Activated CD4-positive, alpha-beta T cell treated with anti-CD3 and anti-CD28 coated beads, Interleukin-2, Interleukin-6, amounts not matched to agents 100 ng/mL and 50 ng/mL, durations not matched to agents 16 hours and 8 hours (primary cell): ENCODE data around the gene PRKN.
A peak's percentile ranks its signal among the peaks of the same experiment; 100 is the strongest.

Experiments used
- DNase-seq: peaks from one replicate; pipeline ENCODE4 v3.0.0-alpha.2; 2020

PRKN gene

DNA sequence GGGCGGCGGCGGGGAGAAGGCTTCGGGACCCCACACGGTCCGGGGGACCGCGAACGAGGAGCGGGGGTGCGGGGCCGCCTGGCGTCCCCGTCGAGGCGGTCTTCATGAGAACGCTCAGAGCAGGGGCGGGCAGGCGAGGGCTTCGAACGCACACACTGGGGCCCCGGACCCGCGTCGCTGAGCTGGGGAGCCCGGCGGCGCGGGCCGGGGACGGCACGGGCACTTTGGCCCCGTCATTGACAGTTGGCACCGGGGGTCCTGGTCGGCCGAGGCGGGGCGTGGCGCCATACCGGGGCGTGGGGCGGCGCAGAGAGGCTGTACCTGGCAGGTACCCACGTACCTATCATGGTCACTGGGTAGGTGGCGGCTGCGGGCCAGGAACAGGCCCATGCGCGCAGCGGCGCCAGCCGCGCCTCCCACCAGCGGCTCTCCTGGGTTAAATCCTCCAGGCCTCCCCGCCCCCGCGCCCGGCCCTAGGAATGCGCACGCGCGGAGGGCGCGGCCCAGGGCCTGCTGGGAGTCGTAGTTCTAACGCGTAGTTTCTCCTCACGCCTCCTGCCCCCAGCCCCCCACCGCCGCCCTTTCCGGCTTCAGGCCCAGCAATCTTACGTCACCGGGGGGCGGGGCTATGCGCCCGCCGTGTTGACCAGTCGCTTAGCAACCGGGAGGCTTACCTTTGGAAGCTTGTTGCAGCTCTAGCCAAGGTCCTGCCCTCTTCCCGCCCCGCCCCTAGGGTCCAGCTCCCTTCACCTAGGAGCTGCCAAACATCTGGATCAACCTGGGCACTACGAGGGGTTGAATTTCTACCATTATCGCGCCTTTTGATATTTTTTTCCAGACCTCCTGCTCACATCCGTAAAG lies at the start of gene PRKN, which contains the start of gene PACRG:
Gene PRKN (minus strand): TSS at position 445 of the 861 bp plus-strand sequence.
Gene PACRG (plus strand): TSS at position 653 of the 861 bp plus-strand sequence.
- DNase-seq: peak; percentile 97

DNA sequence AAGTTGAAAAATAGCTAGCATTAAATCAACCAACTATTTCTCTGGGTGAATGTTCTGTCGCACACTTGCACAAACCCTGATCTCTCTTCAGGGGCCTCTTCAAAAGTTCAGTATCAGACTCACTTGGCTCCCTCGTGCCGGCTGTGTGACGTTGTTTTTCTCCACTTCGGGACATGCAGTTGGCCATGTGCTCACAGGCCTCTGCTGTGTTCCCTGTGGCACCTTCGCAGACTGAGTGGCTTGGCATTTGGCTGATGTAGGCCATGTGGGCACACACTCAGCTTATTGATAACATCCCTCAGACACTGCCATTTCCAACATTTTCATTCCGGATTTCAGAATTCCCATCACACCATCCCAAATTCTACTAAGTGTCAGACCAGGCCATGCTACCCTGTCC lies 49.5 kb upstream of the PRKN start:
- no peak for DNase-seq

DNA sequence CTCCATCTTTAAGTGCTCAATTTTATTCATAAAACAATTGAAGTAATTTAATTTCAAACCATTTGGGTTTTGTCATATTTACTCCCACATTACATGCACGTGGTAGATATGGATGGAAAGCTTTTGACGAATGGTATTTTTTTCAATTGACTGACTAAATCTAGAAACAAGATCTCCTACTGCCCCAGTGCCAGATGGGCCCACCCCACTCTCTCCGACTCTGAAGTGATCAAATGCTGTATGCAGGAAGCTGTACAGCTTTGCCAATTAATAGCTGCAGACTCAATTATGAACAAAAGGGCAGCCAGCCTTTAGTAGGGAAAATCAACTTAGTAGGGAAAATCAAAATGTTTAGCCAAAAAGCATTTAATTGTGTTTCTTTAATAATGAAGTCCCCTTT lies 46.4 kb upstream of the PRKN start:
- DNase-seq: no peak

DNA sequence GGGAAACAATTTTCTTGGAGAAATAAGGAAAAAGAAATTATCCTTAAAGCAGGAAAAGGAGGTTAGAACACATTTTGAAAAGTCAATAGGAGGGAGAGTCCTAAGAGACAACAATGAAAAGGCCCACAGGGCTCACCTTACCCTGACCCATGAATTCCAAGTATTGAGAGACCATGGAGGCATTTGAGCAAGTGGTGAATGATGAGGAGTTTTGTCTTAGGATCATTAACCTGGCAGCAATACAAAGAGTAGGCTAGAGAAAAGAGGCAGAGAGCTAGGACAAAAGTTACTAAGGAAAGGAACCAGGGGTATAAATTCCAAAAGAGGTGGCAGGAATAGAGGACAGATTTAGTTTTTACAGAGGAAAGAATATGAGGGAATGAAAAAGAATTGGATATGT lies 44.9 kb upstream of the PRKN start:
- no peak for DNase-seq

DNA sequence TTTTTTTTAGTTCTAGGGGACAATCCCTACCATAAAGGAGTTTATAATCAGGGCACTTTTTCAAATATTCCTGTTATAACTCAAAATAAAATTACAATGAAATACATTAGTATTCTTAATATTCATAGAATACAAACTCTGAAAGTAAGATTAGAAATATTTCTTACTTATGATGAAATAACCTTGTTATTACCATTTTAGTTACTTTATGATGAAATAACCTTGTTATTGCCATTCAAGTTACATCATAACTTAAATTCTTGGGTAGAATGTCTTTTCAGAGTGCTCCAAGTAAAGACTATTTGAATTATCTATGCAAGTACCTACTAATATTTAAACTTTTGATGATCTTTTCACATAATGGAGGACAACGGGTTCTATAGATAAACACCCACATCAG lies 43.4 kb upstream of the PRKN start:
- no peak for DNase-seq

DNA sequence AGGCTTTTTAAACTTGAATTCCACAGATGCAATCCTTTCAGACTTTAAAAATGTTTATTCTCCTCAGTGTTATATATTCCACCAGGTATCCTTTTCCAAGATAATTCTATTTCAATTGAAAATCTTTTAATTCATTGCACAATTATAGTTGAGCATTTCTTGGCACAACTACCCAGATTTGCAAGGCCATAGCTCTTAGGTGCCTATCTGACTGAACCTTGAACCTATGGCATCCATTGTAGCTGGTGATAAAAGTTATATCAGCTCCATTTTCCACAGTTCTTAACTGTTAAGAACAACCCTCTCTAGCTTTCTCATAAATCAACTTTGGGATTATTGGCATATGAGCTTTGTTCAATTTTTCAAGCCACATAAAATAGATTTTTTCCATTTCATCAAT lies 42.6 kb upstream of the PRKN start:
- no peak for DNase-seq

DNA sequence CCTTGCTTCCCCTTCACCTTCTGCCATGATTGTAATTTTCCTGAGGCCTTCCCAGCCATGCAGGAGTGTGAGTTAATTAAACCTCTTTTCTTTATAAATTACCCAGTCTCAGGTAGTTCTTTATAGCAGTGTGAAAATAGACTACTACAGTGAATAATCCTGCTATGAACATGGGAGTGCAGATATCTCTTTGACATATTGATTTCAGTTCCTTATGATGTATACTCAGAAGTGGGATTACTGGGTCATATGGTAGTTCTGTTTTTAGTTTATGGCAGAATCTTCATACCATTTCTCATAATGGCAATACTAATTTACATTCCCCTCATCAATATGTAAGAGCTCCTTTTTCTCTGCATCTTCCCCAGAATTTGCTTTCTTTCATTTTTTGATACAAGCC lies 26.2 kb upstream of the PRKN start:
- DNase-seq: no peak

DNA sequence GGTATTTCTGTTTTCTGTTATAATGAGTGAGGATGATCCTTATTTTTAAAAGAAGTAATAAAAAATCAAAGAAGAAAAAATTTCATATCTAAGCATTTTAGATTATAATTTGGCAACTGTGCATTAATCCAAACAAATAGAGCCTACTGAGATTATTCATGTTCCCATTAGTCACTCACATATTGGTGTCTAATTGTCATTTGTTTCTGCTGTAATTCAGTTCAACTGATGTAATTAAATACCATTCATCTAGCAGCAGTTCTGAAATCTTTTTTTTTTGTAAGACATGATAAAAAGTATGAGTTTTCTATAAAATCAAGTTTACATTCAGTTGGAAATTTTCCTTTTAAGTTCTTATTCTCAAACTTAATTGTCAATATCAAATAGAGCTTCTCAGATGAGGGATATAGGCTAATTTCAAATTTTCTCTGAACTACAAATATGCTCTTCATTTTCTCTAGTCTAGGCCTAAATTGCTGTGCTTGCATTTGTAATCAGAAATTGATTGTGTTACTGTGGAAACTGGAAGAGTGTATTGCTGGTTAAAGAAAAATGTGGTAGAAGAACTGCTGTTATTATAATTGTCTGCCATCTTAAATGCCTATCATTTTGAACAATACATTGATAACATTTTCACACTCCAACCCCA lies 23.8 kb upstream of the PRKN start:
- DNase-seq: no peak

DNA sequence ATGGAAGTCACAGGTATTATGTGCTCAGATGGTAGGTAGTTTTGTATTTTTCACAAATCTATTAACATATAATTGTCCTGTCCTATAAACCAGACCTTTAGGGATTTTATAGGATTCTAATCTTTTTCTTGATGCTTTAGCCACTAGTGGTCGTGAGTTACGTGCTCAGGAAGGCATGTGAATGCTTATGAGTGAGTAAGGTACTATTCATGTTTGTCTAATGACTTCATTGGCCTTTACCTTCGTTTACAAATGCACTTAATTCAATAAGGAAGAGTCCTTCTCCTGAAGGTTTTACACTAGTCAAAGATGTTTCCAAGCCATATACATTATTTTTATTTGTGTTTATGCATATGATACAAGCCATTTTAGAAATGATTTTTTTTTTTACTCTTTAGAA lies 23.2 kb upstream of the PRKN start:
- no peak for DNase-seq

DNA sequence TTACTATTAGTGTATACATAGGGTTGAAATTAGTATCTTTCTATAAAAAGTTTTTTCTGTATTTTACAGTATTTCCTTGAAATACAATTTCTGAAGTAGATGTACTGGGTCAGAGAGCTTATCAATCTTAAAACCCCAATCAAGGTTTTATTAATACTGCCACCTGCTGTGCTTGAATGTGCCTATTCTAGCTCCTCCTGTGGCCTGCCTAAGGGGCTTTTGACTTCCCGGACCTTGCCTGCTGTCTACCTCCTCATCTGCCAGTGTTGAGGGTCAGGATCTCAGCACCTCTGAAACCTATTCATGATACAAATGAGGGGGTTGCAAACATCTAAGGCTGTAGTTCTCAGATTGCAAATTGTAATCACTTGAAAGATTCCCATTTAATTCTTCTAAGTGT lies 9.4 kb upstream of the PRKN start:
- no peak for DNase-seq

DNA sequence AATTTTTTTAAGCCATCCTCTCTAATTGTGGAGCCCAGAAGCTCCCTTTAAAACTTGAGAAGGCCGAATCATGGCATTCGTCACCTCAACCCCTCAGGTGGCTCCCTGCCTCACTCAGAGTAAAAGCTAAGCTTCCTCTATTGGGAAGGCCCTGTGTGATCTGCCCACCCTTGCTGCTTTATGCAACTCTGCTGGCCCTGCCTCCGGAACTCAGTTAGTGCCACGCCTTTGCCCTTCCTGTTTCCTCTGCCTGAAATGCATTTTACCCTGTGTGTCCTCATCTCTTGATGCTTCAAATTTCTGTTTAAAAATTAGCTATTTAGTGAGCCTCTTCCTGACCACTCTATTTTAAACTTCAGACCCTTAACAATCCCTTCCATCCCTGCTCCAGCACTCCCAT lies 5.9 kb upstream of the PRKN start:
- no peak for DNase-seq

DNA sequence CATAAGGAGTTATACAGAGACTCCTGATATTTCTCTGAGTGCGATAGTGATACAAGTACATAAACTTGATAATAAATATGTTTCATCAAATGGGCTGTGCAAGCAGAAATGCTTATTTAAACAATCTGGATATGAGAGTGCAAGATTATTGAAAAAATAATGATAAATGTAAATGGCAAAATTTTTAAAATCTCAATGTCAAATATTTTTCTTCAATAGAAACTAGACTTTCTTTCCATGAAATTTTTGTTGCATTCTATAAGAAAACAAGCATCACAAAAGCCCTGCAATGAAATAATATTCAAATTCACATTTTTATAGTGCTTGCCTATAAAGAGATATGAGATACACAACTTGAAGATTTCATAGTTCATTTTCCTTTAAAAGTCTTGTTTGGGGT lies 2.9 kb upstream of the PRKN start:
- no peak for DNase-seq

DNA sequence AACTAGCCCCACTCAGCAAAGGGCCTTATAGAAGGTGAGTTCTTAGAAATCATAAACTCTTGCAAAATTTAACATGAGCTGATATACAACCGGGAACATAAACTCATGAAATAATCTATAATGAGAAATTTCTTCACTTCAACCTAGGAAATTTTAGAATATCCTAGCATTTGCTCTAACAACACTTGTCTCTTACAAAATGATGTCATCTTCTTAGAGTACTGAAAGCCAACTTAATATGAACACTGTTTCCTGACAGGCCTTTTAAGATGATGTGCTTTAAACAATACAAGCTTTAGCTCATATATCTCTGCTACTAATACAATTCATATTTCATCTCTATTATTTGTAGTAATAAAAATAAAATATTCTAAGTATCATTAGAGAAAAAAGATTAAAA lies 1.1 kb upstream of the PRKN start:
- no peak for DNase-seq

DNA sequence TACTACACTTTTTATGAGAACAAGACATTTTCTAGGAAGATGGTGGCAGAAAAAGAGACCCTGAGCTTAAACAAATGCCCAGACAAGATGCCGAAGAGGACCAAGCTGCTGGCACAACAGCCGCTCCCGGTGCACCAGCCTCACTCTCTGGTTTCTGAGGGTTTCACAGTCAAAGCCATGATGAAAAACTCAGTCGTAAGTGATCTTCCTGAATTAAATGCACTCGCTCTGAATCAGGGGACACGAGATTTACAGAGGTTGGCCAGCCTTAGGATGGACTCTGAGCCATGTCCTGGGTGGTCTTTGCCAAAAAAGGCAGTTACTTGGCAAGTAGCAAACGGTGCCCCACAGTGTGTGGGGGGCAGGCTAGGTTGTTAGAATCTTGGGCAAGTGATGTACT lies 631 bp upstream of the PRKN start:
- no peak for DNase-seq

DNA sequence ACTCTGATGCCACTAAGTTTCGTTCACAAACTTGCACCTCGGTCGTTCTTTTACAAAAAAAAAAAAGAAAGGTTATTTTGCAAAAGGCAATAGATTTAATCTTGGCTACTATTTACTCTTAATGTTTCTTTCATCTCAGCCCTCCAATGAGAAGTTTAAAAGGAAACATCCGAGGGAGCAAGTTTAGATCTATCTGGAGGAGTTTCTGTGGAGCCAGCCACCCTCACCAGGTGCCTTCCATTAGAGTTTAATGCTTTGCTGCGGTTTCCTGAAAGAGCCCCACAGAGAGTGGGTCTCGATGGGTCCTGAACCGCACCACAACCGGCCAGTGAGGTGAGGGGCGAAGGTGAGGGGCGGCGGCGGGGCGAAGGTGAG lies 632 bp downstream of the PRKN start:
- DNase-seq: peak; percentile 3

DNA sequence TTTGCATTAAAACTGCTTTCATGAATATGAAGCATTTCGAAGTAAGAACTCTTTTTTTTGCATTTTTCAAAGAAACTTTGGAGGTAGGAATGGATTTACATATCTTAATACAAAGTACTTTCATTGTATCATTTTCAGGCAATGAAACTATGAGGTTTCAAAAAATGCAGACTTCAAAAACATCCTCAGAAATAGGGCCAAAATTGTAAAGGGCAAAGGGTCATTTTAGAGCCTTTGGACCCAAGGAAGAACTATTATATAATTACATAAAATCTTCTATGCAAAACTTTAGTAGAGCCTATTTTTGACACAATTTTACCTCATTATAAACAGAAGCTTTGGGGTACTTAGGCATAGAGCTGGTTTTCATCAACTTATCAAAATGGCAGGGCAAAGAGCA lies 4.9 kb downstream of the PRKN start:
- DNase-seq: no peak

DNA sequence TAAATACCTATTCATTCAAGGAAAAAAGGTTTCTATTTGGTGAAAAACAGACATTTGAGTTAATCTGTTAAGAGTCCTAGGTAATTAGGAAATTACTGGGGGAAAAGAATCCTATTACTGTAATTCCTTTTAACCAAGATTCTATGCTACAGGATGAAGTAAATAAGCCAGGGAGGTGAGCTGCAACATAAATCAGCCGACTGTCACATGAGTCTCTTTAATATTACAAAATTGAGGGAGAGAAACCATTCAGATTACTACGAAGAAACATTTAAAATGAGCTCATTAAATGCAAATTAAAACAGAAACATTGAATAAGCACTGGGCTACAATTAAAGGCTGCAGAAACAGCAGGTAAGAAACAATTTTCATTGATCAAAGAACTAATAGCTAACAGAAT lies 5.3 kb downstream of the PRKN start:
- DNase-seq: no peak

DNA sequence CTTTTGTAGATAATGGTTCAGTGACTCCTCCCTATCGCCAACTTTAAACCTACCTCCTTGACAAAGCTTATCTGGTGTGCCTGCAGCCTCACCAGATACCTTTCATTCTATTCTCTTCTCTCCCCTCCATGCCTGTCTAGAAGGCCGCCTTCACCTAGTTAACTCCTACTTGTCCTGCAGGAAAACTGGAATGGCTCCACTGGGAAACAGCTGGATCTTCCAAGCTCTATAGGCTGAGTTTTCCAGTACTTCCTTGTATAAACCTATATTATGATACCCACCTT lies 6.2 kb downstream of the PRKN start:
- no peak for DNase-seq

DNA sequence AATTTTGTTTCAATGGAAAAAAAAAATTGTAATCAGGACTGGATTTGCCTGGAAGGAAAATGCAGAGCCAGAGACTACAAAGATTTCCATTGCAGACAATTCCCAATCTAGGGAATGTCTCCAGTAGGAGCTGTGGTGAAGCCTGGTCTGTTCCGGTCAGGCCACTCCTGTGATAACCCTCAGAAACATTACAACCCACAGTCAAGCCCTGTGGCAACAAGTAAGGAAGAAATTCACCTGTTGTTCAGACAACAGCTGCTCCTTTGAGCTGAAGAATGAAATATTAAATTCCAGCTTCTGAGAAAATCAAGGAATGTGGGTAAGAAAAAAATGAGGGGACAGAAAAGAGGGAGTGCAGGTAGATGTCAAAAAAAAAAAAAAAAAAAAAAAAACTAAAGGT lies 8.0 kb downstream of the PRKN start:
- no peak for DNase-seq

DNA sequence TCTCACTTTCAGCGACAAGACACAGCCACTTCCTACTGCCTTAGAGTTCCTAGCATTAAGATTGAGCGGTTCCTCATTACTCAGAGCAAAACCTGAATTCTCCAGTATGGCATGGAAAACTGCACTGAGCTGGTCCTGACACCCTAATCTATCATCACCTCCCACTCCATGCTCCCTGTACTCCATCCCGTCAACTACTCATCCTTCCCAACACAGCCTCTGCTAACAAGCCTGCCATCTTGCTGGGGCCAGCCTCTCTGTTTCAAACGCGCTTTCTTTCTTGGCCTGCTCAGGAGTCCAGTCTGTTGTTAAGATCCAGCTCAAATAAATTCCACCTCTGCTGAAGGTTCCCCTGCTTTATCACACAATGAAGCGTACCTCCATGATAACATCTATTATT lies 12.0 kb downstream of the PRKN start:
- no peak for DNase-seq

DNA sequence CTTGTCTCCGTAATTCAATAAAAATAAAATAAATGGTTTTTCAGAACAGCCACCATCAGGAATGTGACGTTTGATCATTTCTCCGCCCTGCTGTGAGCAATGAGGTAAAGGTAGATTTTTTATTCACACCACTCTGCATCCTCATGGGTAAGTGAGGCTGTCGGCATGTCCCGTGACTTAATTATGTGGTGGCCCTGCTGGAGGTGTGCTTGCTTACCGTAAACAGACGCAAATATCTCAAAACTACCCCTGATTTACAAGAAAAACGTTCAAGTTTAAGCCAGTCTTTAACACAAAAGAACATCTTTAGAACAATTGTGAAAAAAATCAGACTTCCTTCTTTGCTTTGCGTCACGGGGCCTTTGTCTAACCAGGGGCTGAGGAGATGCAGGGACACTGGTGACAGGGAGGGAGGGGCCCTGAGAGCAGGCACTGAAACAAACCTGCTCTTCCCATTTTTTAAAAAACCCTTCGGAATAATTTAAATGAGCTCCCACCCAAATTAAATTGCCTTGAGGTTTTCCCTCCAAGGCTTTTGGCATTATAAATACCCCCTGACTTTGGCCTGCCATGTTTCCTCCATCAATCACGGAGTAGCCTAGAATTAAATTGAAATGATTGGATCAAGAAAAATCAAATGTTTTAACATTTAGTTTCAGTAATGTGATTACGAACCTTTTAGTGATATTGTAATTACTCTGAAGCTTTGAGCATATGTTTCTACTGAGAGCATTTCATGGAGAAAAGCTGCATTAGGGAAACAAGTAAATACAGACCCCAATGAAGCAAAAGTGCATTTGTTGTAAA lies 13.4 kb downstream of the PRKN start:
- DNase-seq: no peak

DNA sequence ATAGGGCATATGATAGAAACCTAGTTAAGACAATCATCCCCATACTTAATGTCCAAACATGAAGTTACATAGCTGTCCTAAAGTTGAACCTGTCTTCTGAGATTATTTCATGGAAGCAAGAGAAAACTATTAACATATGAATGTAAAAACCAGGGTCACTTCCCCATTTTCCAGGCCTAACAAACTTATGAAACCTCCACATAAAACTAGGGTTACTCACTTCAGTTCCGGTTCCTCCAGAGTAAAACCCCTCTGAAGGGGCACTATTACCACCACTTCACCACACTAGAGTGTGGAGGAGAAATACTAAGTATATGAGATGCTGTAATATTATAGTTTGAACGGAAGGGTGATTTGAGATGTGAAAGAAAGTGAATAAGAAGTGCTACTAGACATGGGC lies 14.9 kb downstream of the PRKN start:
- DNase-seq: no peak

DNA sequence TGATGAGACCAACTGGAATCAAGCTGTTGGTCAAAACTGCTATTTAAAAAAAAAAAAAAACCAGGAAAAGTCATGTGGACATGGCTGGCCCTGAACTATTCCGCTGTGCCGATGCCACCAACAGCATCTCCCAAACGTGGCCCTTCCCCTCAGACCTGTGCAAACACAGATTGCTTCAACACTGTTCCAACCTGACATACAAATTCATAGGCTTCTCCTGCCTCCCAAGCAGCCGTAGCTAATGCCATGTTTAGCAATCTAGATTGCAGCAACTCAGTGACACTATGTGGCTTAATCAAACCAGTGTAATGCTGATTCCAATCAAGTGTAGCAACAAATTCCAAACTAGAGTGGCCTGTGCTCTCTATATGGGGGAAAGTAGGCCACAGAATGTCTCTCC lies 16.2 kb downstream of the PRKN start:
- DNase-seq: no peak

DNA sequence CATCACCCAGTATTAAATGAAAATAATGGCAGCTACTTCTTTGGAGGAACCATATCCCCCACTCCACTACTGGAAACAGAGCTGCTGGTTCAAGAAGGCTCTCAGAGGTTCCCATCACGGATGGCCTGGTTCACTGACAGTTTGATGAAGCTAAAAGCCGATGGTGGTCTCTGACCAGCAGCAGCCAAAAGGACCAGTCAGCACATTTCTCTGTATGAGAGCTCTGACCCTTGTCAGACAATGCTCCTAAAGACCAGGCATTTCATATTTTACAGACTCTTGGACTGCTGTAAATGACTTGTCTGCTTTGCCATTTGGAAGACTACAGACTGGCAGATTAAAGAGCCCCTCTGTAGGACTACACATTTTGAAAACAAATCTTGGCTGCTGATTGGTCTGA lies 16.6 kb downstream of the PRKN start:
- no peak for DNase-seq
